Measurements from ENCODE around the gene ZBTB42. TPM values are rescaled to one million over a fixed set of nuclear protein-coding genes. Genes with fewer than 3 reads are reported as not detected.

Gene ZBTB42
- total and polyA plus RNA-seq, 2 of the 13 experiments (the other 11 are each of a cell fraction or from before 2014, with no cell fraction given): 2.8 to 4.2 TPM

- TF ChIP-seq AKNA (CRISPR knock-in tag; IDR thresholded peaks at IDR 0.05; ENCODE audit: borderline replicate concordance) (no peak), HNRNPUL1 (IDR thresholded peaks at IDR 0.05; ENCODE audit: low read depth, low read length) (no peak), SMARCE1 (IDR thresholded peaks at IDR 0.05; ENCODE audit: borderline replicate concordance) (no peak), HBP1 (CRISPR knock-in tag; IDR thresholded peaks at IDR 0.05; ENCODE audit: low read depth) (peak; percentile 50; the same call in 1 of the 2 replicates), PCBP1 (IDR thresholded peaks at IDR 0.05; ENCODE audit: borderline replicate concordance, low read depth, low read length) (no peak), ZFYVE20 (CRISPR knock-in tag; IDR thresholded peaks at IDR 0.05; ENCODE audit: borderline replicate concordance, low read depth) (no peak), NKX3-1 (CRISPR knock-in tag; IDR thresholded peaks at IDR 0.05) (no peak; the same call in 1 of the 2 replicates), ZNF703 (CRISPR knock-in tag; IDR thresholded peaks at IDR 0.05; ENCODE audit: borderline replicate concordance) (no peak; the same call in 1 of the 2 replicates), MNT (IDR thresholded peaks at IDR 0.05) (no peak; the same call in 1 of the 2 replicates), TFDP1 (CRISPR knock-in tag; IDR thresholded peaks at IDR 0.05; ENCODE audit: borderline replicate concordance) (no peak), ZNF720 (CRISPR knock-in tag; IDR thresholded peaks at IDR 0.05) (no peak), MTA1 (CRISPR knock-in tag; IDR thresholded peaks at IDR 0.05; ENCODE audit: borderline replicate concordance) (no peak), GPBP1L1 (CRISPR knock-in tag; IDR thresholded peaks at IDR 0.05) (no peak), RAD51 (IDR thresholded peaks at IDR 0.05; ENCODE audit: borderline replicate concordance) (no peak), ZBTB37 (CRISPR knock-in tag; IDR thresholded peaks at IDR 0.05) (no peak), PHB2 (IDR thresholded peaks at IDR 0.05; ENCODE audit: partially characterized antibody) (no peak)
Measured at GRCh38 chr14:104766863-104767633, 33.9 kb upstream of the ZBTB42 start (continued).

All from HepG2 (cell line).